ENCODE measurements around the gene MGAT4B. TPM values are rescaled to one million over a fixed set of nuclear protein-coding genes. Genes with fewer than 3 reads are reported as not detected.

MGAT4B gene
- total RNA-seq, 2 donors from 2014 or later: 165 to 177 TPM

- H3K4me1 ChIP-seq (ENCODE audit: control insufficient read depth, insufficient read depth, low read length): no peaks in the 10 kb centered on the region
- H3K27ac Mint-ChIP-seq: no peak overlapping the region
Observed at GRCh38 chr5:179788193-179788854, 18.3 kb downstream of the MGAT4B start.

GRCh38 chr5:179786861-179787260 lies 19.8 kb downstream of the MGAT4B start:
- Mint-ChIP-seq H3K27ac (no peak overlapping the region), H3K27me3 (ENCODE audit: insufficient read depth) (no peaks in the 10 kb centered on the region), H3K4me3 (no peak overlapping the region), H3K36me3 (ENCODE audit: low read depth) (peaks cover 2% of the 10 kb centered on the region), H3K4me1 (no peaks in the 10 kb centered on the region), H3K9me3 (peaks cover 4% of the 10 kb centered on the region)
- Histone ChIP-seq H3K9ac (ENCODE audit: extremely low read depth, low read length, poor library complexity, severe bottlenecking) (no peak overlapping the region), H3K27ac (ENCODE audit: low read depth, low read length) (no peak overlapping the region), H3K9me3 (ENCODE audit: control insufficient read depth, low read length) (no peaks in the 10 kb centered on the region), H3K36me3 (ENCODE audit: control insufficient read depth, insufficient read depth, low read length) (no peaks in the 10 kb centered on the region), H3K27me3 (ENCODE audit: control insufficient read depth, insufficient read depth, low read length, poor library complexity, severe bottlenecking) (no peaks in the 10 kb centered on the region), H3K4me1 (ENCODE audit: control insufficient read depth, insufficient read depth, low read length) (no peaks in the 10 kb centered on the region), H3K4me3 (ENCODE audit: low read length) (no peak overlapping the region)
- 81 to 88% methylated on average over 10 to 12 of the region's 12 CpGs for WGBS, 2 experiments (ENCODE audit: insufficient coverage in 1 of 2, insufficient read length in 1 of 2)
- no peak for DNase-seq
- TF ChIP-seq CTCF (conservative IDR thresholded peaks at IDR 0.05): no peak

More at GRCh38 chr5:179788193-179788854, 18.3 kb downstream of the MGAT4B start:
- no peak for DNase-seq
- Histone ChIP-seq H3K36me3 (ENCODE audit: control insufficient read depth, insufficient read depth, low read length) (no peaks in the 10 kb centered on the region), H3K9me3 (ENCODE audit: control insufficient read depth, low read length) (no peaks in the 10 kb centered on the region), H3K27me3 (ENCODE audit: control insufficient read depth, insufficient read depth, low read length, poor library complexity, severe bottlenecking) (no peaks in the 10 kb centered on the region), H3K27ac (ENCODE audit: low read depth, low read length) (no peak overlapping the region), H3K9ac (ENCODE audit: extremely low read depth, low read length, poor library complexity, severe bottlenecking) (no peak overlapping the region), H3K4me3 (ENCODE audit: low read length) (no peak overlapping the region)
- Mint-ChIP-seq H3K4me3 (no peak overlapping the region), H3K9me3 (peaks cover 4% of the 10 kb centered on the region), H3K36me3 (ENCODE audit: low read depth) (peaks cover 2% of the 10 kb centered on the region), H3K4me1 (no peaks in the 10 kb centered on the region), H3K27me3 (ENCODE audit: insufficient read depth) (no peaks in the 10 kb centered on the region)
- no peak for TF ChIP-seq CTCF (conservative IDR thresholded peaks at IDR 0.05)
- WGBS, 2 experiments (ENCODE audit: insufficient coverage in 1 of 2, insufficient read length in 1 of 2): 95% methylated on average over 7 of the region's 7 CpGs

GRCh38 chr5:179783128-179783527 lies 23.5 kb downstream of the MGAT4B start:
- H3K36me3 Mint-ChIP-seq (ENCODE audit: low read depth): peaks cover 23% of the 10 kb centered on the region
- no peaks in the 10 kb centered on the region for H3K9me3 ChIP-seq (ENCODE audit: control insufficient read depth, low read length)
- H3K4me3 ChIP-seq (ENCODE audit: low read length): no peak overlapping the region
- no peaks in the 10 kb centered on the region for H3K27me3 ChIP-seq (ENCODE audit: control insufficient read depth, insufficient read depth, low read length, poor library complexity, severe bottlenecking)
- DNase-seq: no peak
- H3K9ac ChIP-seq (ENCODE audit: extremely low read depth, low read length, poor library complexity, severe bottlenecking): no peak overlapping the region
- no peak overlapping the region for H3K4me3 Mint-ChIP-seq
- H3K9me3 Mint-ChIP-seq: no peaks in the 10 kb centered on the region
- H3K36me3 ChIP-seq (ENCODE audit: control insufficient read depth, insufficient read depth, low read length): peaks cover 10% of the 10 kb centered on the region
- no peaks in the 10 kb centered on the region for H3K4me1 ChIP-seq (ENCODE audit: control insufficient read depth, insufficient read depth, low read length)
- 93 to 96% methylated on average over 2 to 9 of the region's 9 CpGs for WGBS, 2 experiments (ENCODE audit: insufficient coverage in 1 of 2, insufficient read length in 1 of 2)
- H3K27ac ChIP-seq (ENCODE audit: low read depth, low read length): no peak overlapping the region
- no peak for TF ChIP-seq CTCF (conservative IDR thresholded peaks at IDR 0.05)
- no peak overlapping the region for H3K27ac Mint-ChIP-seq
- no peaks in the 10 kb centered on the region for H3K4me1 Mint-ChIP-seq
- H3K27me3 Mint-ChIP-seq (ENCODE audit: insufficient read depth): no peaks in the 10 kb centered on the region
